GM12878 (cell line): Measurements from ENCODE around the gene CAMK2N2. TPM values are rescaled to one million over a fixed set of nuclear protein-coding genes. Genes with fewer than 3 reads are reported as not detected.

ENCODE experiments used
- ATAC-seq: fragments of 200-7000 bp; cut with Tn5 transposase; 3 replicates; pipeline ENCODE4 v1.9.1; 2020; ENCODE audit warnings: mild to moderate bottlenecking, moderate library complexity
- BruUV-seq: library from RNA; stranded (reverse); fragments of 400-500 nt; replicated peaks from 2 replicates; lab custom pipeline; 2021; lab: Mats Ljungman, UMichigan
- CTCF ChIA-PET: fragments of 300-600 bp; sonication (Branson Sonifier 250); formaldehyde crosslinking; extraction: SDS; loops from one replicate; lab custom pipeline; 2021; ENCODE audit warnings: inconsistent platforms; lab: Yijun Ruan, JAX
- POLR2A ChIA-PET: fragments of 350-600 bp; formaldehyde crosslinking; extraction: SDS; loops from one replicate; lab custom pipeline; 2021; ENCODE audit warnings: inconsistent platforms; lab: Charles Lee
- RAD21 ChIA-PET: fragments of 300-600 bp; sonication (Branson Sonifier 250); formaldehyde crosslinking; loops from one replicate; lab custom pipeline; 2023; ENCODE audit warnings: antibody characterized with exemption; ENCODE audit not compliant: unreplicated experiment; lab: Charles Lee
- SMC1A ChIA-PET: fragments of 300-600 bp; sonication (Branson Sonifier 250); formaldehyde crosslinking; loops from one replicate; lab custom pipeline; 2023; ENCODE audit not compliant: unreplicated experiment, uncharacterized antibody; lab: Charles Lee
- DNase-seq: peaks from one replicate; pipeline ENCODE4 v3.0.0-alpha.2; 2011; ENCODE audit warnings: low read depth, low spot score
- FAIRE-seq: peaks from 3 replicates; lab custom pipeline; 2011; peaks lifted over from hg19 to GRCh38; lab: Jason Lieb, UNC
- H2AFZ ChIP-seq: 2 replicates; pipeline ENCODE4 v1.6.0; 2011; ENCODE audit warnings: low read depth, low read length, control low read depth; ENCODE audit not compliant: control insufficient read depth
- H3K27ac ChIP-seq: 2 replicates; pipeline ENCODE4 v1.5.1; 2011; ENCODE audit warnings: control low read depth; ENCODE audit not compliant: control insufficient read depth, insufficient read depth
- H3K27me3 ChIP-seq, 2 experiments: replicated peaks in 1 of 2; 2 replicates each; pipeline versions ENCODE4 v1.6.0 to v1.6.1; 2011; ENCODE audit warnings: low read length in 1 of 2; ENCODE audit not compliant: control insufficient read depth in 2 of 2, insufficient read depth in 2 of 2
- H3K36me3 ChIP-seq, 2 experiments: 2 replicates each; pipeline ENCODE4 v1.5.1; 2011; ENCODE audit warnings: low read length in 1 of 2; ENCODE audit not compliant: control insufficient read depth in 2 of 2, insufficient read depth in 2 of 2
- H3K4me1 ChIP-seq: 2 replicates; pipeline ENCODE4 v1.6.1; 2011; ENCODE audit warnings: mild to moderate bottlenecking, low read length, moderate library complexity, mixed read lengths; ENCODE audit not compliant: control insufficient read depth, insufficient read depth
- H3K4me2 ChIP-seq: 2 replicates; pipeline ENCODE4 v1.6.0; 2011; ENCODE audit warnings: control low read depth; ENCODE audit not compliant: control insufficient read depth, insufficient read depth
- H3K4me3 ChIP-seq: fragments of 200-600 bp; sonication (generic); 2 replicates; pipeline ENCODE4 v1.5.1; 2016
- H3K79me2 ChIP-seq: 2 replicates; pipeline ENCODE4 v1.6.0; 2011; ENCODE audit warnings: low read length; ENCODE audit not compliant: control insufficient read depth, insufficient read depth
- H3K9ac ChIP-seq: 2 replicates; pipeline ENCODE4 v1.8.0; 2011; ENCODE audit warnings: low read length, control low read depth, mixed read lengths; ENCODE audit not compliant: control insufficient read depth, insufficient read depth
- H3K9me3 ChIP-seq: replicated peaks from 3 replicates; pipeline ENCODE4 v1.5.1; 2011; ENCODE audit warnings: mild to moderate bottlenecking, low read length; ENCODE audit not compliant: control insufficient read depth, insufficient read depth
- H4K20me1 ChIP-seq: 2 replicates; pipeline ENCODE4 v1.6.0; 2011; ENCODE audit not compliant: control insufficient read depth, insufficient read depth
- ASH2L ChIP-seq: fragments of 300-600, 200-600 bp; sonication (generic); IDR thresholded peaks from 2 replicates; pipeline ENCODE4 v1.6.1; 2017; ENCODE audit warnings: low read depth, mild to moderate bottlenecking, borderline replicate concordance
- ATF2 ChIP-seq: IDR thresholded peaks from 2 replicates; pipeline ENCODE4 v1.6.1; 2012; ENCODE audit warnings: low read length, inconsistent platforms
- CHD2 ChIP-seq: IDR thresholded peaks from 2 replicates; pipeline ENCODE4 v1.6.1; 2011; ENCODE audit warnings: low read depth, low read length, improper control_type of control experiment, borderline replicate concordance
- EP300 ChIP-seq, 2 experiments: fragments of 150-350 bp in 1 of 2; IDR thresholded peaks; 2 replicates each; pipeline ENCODE4 v1.6.1; 2011 to 2012; ENCODE audit warnings: low read depth in 2 of 2, low read length in 2 of 2, borderline replicate concordance in 1 of 2, improper control_type of control experiment in 1 of 2, inconsistent platforms in 1 of 2; ENCODE audit not compliant: control insufficient read depth in 1 of 2
- GATAD2B ChIP-seq: fragments of 450-650 bp; conservative IDR thresholded peaks from 2 replicates; pipeline ENCODE4 v1.6.1; 2017; ENCODE audit warnings: low read depth, mild to moderate bottlenecking, moderate library complexity
- HSF1 ChIP-seq: fragments of 150-350 bp; IDR thresholded peaks from 2 replicates; pipeline ENCODE4 v1.6.1; 2014; ENCODE audit warnings: mild to moderate bottlenecking, low read depth, low read length
- PAX8 ChIP-seq: fragments of 450-650 bp; IDR thresholded peaks from 2 replicates; pipeline ENCODE4 v1.6.1; 2017; ENCODE audit warnings: mild to moderate bottlenecking, moderate library complexity
- RB1 ChIP-seq: fragments of 450-650 bp; formaldehyde crosslinking; IDR thresholded peaks from 2 replicates; pipeline ENCODE4 v1.6.1; 2017; ENCODE audit warnings: mild to moderate bottlenecking, borderline replicate concordance
- RELA ChIP-seq: fragments of 450-650 bp; IDR thresholded peaks from 2 replicates; pipeline ENCODE4 v1.8.0; 2014; ENCODE audit warnings: borderline replicate concordance; ENCODE audit not compliant: partially characterized antibody
- SRF ChIP-seq, 2 experiments: IDR thresholded peaks; 2 replicates each; pipeline ENCODE4 v1.6.1; 2011; ENCODE audit warnings: low read depth in 2 of 2, low read length in 2 of 2, mild to moderate bottlenecking in 1 of 2, moderate library complexity in 1 of 2
- USF2 ChIP-seq: IDR thresholded peaks from 2 replicates; pipeline ENCODE4 v1.6.1; 2011; ENCODE audit warnings: low read depth, low read length, improper control_type of control experiment, borderline replicate concordance
- YY1 ChIP-seq: IDR thresholded peaks from 2 replicates; pipeline ENCODE4 v1.6.1; 2011; ENCODE audit warnings: low read depth, mild to moderate bottlenecking, low read length
- WGBS: methylation state at CpG from one replicate; pipeline ENCODE4 v1.1.6; 2016; ENCODE audit warnings: low lambda C conversion rate; ENCODE audit not compliant: insufficient replicate concordance, insufficient coverage; ENCODE audit errors: missing lambda C conversion rate; 5-methylcytosine and 5-hydroxymethylcytosine counted together
- in situ Hi-C: fragments of 300-500 bp; cut with MboI; formaldehyde crosslinking; loops from 9 replicates; pipeline ENCODE4 v1.14.3; 2018; ENCODE audit warnings: mixed read lengths
- intact Hi-C: fragments of 100-400 bp; cut with micrococcal nuclease; formaldehyde crosslinking; loops from one replicate; pipeline ENCODE4 v1.14.2; 2022; ENCODE audit not compliant: unreplicated experiment
- polyA plus RNA-seq, 11 experiments: library from polyadenylated mRNA; depleted of rRNA in 4 of 11; unstranded in 6 of 11; stranded (reverse) in 5 of 11; fragments of >200 nt; fragmentation: Nextera tagmentation in 4 of 11; fragmentation: Illumina TruSeq in 1 of 11; extraction: Ambion mirVana in 4 of 11; extraction: Trizol in 1 of 11; gene quantifications; 1 replicate in 1 of 11; 2 replicates in 10 of 11; pipeline versions ENCODE4 v1.2.1 to v1.2.3, GENCODE V29; 2011 to 2016; ENCODE audit warnings: inconsistent platforms in 2 of 11, missing spikeins in 2 of 11, low read depth in 1 of 11
- total RNA-seq, 4 experiments: library from RNA; depleted of rRNA in 3 of 4; stranded (reverse); fragments of >200 nt in 3 of 4; fragmentation: Illumina TruSeq in 1 of 4; extraction: Trizol in 1 of 4; gene quantifications; 2 replicates each; pipeline versions ENCODE4 v1.2.1 to v1.2.3, GENCODE V29; 2013 to 2021

The CAMK2N2 gene
- total and polyA plus RNA-seq, 10 of the 15 experiments (the other 5 are each of a cell fraction or from before 2014, with no cell fraction given), result 0.06 to 1.4 (median 0.45) TPM; not detected in 1

- TF ChIP-seq SRF (IDR thresholded peaks at IDR 0.05; ENCODE audit: low read depth in 2 of 2, low read length in 2 of 2) (no peak), GATAD2B (no peak), CHD2 (no peak)
- TF ChIP-seq, all 136 proteins: peak for 0
- Histone ChIP-seq H3K4me2 (no peak overlapping the region), H3K36me3 (peaks cover 15 to 17% of the 10 kb centered on the region in 2 experiments; a peak in 3 of 4 replicates), H4K20me1 (no peaks in the 10 kb centered on the region), H3K4me3 (no peak overlapping the region), H3K9ac (no peak overlapping the region), H3K4me1 (no peaks in the 10 kb centered on the region), H3K27me3 (no peaks in the 10 kb centered on the region), H3K27ac (no peak overlapping the region), H3K79me2 (no peaks in the 10 kb centered on the region), H2AFZ (no peak overlapping the region), H3K9me3 (no peaks in the 10 kb centered on the region)
- FAIRE-seq (no peak), ATAC-seq (no peak), DNase-seq (no peak)
- BruUV-seq, result no TSS peak
- 41% methylated on average over 7 of the region's 7 CpGs for WGBS
- in situ Hi-C loops, result no loop called here
- RAD21 ChIA-PET, result no interaction called here
- intact Hi-C loops, result no loop called here
- SMC1A ChIA-PET, result no interaction called here
- POLR2A ChIA-PET, result no interaction called here
- CTCF ChIA-PET, result interaction anchor here (0.6 to 1.3 kb wide), 2 partner anchors 10 to 764 kb away, joined by 3 to 5 read pairs; partner anchors contain the start of gene EEF1AKMT4
These were observed 21.6 kb downstream of the CAMK2N2 start for GRCh38 chr3:184239708-184240107.

GRCh38 chr3:184239221-184239620, 22.1 kb downstream of the CAMK2N2 start:
- CTCF ChIA-PET, result interaction anchor here (3.5 kb wide), 1 partner anchor 12 kb away, joined by 23 read pairs; no protein-coding TSS in a partner anchor
- H3K27ac ChIP-seq, result no peak overlapping the region
- no peak overlapping the region for H2AFZ ChIP-seq
- FAIRE-seq (no peak), DNase-seq (no peak), ATAC-seq (no peak)
- H3K4me3 ChIP-seq, result no peak overlapping the region
- RAD21 ChIA-PET, result no interaction called here
- 76% methylated on average over 8 of the region's 8 CpGs for WGBS
- intact Hi-C loops (no loop called here), in situ Hi-C loops (no loop called here)
- H4K20me1 ChIP-seq, result no peaks in the 10 kb centered on the region
- H3K9me3 ChIP-seq, result no peaks in the 10 kb centered on the region
- H3K27me3 ChIP-seq, result no peaks in the 10 kb centered on the region
- H3K36me3 ChIP-seq, result peaks cover 11 to 15% of the 10 kb centered on the region in 2 experiments; a peak in 3 of 4 replicates
- SMC1A ChIA-PET, result no interaction called here
- no peak overlapping the region for H3K4me2 ChIP-seq
- no TSS peak for BruUV-seq
- H3K9ac ChIP-seq, result no peak overlapping the region
- no peaks in the 10 kb centered on the region for H3K79me2 ChIP-seq
- POLR2A ChIA-PET, result no interaction called here
- no peaks in the 10 kb centered on the region for H3K4me1 ChIP-seq
- no peak for TF ChIP-seq ATF2
- no peak for TF ChIP-seq RELA
- TF ChIP-seq ASH2L, result no peak
- TF ChIP-seq HSF1, result no peak
- TF ChIP-seq PAX8, result no peak
- TF ChIP-seq EP300 (IDR thresholded peaks at IDR 0.05; ENCODE audit: borderline replicate concordance in 1 of 2, control insufficient read depth in 1 of 2, low read depth in 2 of 2, low read length in 2 of 2), result no peak
- no peak for TF ChIP-seq RB1
- TF ChIP-seq USF2, result no peak
- TF ChIP-seq YY1, result no peak
